Smooth muscle cell (in vitro differentiated cells): ENCODE measurements around the gene FBLN7. TPM values are rescaled to one million over a fixed set of nuclear protein-coding genes. Genes with fewer than 3 reads are reported as not detected.

Source experiments
- DNase-seq: peaks from one replicate; lab custom pipeline; 2025; ENCODE audit not compliant: unreplicated experiment; lab: John Stamatoyannopoulos, UW
- H2AFZ ChIP-seq: fragments of 200-600 bp; sonication (generic); 2 replicates; pipeline ENCODE4 v1.6.0; 2016; ENCODE audit warnings: antibody characterized with exemption, low read depth, mild to moderate bottlenecking
- H3F3A ChIP-seq: fragments of 200-600 bp; sonication (generic); 2 replicates; pipeline ENCODE4 v1.6.0; 2017; ENCODE audit warnings: antibody characterized with exemption, low read depth
- H3K27ac ChIP-seq: fragments of 200-600 bp; sonication (generic); 2 replicates; pipeline ENCODE4 v1.5.1; 2016; ENCODE audit warnings: low read depth, mild to moderate bottlenecking
- H3K27me3 ChIP-seq: fragments of 200-600 bp; sonication (generic); 2 replicates; pipeline ENCODE4 v1.6.1; 2016; ENCODE audit warnings: low read depth, mild to moderate bottlenecking
- H3K36me3 ChIP-seq: fragments of 200-600 bp; sonication (generic); 2 replicates; pipeline ENCODE4 v1.5.1; 2016; ENCODE audit warnings: low read depth
- H3K4me1 ChIP-seq: fragments of 200-600 bp; sonication (generic); 2 replicates; pipeline ENCODE4 v1.5.1; 2016; ENCODE audit warnings: low read depth
- H3K4me2 ChIP-seq: fragments of 200-600 bp; sonication (generic); 2 replicates; pipeline ENCODE4 v1.6.0; 2016; ENCODE audit warnings: mild to moderate bottlenecking
- H3K4me3 ChIP-seq: fragments of 200-600 bp; sonication (generic); 2 replicates; pipeline ENCODE4 v1.5.1; 2016; ENCODE audit warnings: mild to moderate bottlenecking
- H3K79me2 ChIP-seq: fragments of 200-600 bp; sonication (generic); 2 replicates; pipeline ENCODE4 v1.6.0; 2016; ENCODE audit warnings: low read depth, mild to moderate bottlenecking
- H3K9ac ChIP-seq: fragments of 200-600 bp; sonication (generic); 2 replicates; pipeline ENCODE4 v1.6.0; 2016; ENCODE audit warnings: low read depth
- H3K9me3 ChIP-seq: fragments of 200-600 bp; sonication (generic); replicated peaks from 2 replicates; pipeline ENCODE4 v1.5.1; 2016; ENCODE audit warnings: low read depth
- H4K20me1 ChIP-seq: fragments of 200-600 bp; sonication (generic); 2 replicates; pipeline ENCODE4 v1.6.0; 2016; ENCODE audit warnings: low read depth
- CTCF ChIP-seq: fragments of 200-600 bp; sonication (generic); IDR thresholded peaks from 2 replicates; pipeline ENCODE4 v1.5.1; 2017; ENCODE audit warnings: borderline replicate concordance, mild to moderate bottlenecking, antibody characterized with exemption; ENCODE audit not compliant: insufficient read depth, poor library complexity, severe bottlenecking
- WGBS: methylation state at CpG from one replicate; pipeline ENCODE4 v1.1.7; 2016; ENCODE audit warnings: low lambda C conversion rate; 5-methylcytosine and 5-hydroxymethylcytosine counted together
- polyA plus RNA-seq: library from polyadenylated mRNA; unstranded; fragments of >200 nt; fragmentation: Nextera tagmentation; extraction: Ambion mirVana; gene quantifications from 2 replicates; pipeline ENCODE4 v1.2.1, GENCODE V29; 2016
- total RNA-seq: library from RNA; depleted of rRNA; stranded (reverse); fragments of >200 nt; gene quantifications from 2 replicates; pipeline ENCODE4 v1.2.3, GENCODE V29; 2014

FBLN7 gene
- total and polyA plus RNA-seq, 2 experiments from 2014 or later: 1.1 to 2.7 TPM

- DNase-seq: no peak
- H3K27me3 ChIP-seq: peaks cover 8% of the 10 kb centered on the region
- H3K4me1 ChIP-seq: no peaks in the 10 kb centered on the region
- 84% methylated on average over 7 of the region's 7 CpGs for WGBS
- no peak overlapping the region for H3K27ac ChIP-seq
- TF ChIP-seq CTCF: no peak
- no peak overlapping the region for H3K9ac ChIP-seq
- H3K79me2 ChIP-seq: no peaks in the 10 kb centered on the region
- no peak overlapping the region for H2AFZ ChIP-seq
- no peaks in the 10 kb centered on the region for H3F3A ChIP-seq
- H3K36me3 ChIP-seq: no peaks in the 10 kb centered on the region
- H3K4me2 ChIP-seq: no peak overlapping the region
- no peaks in the 10 kb centered on the region for H4K20me1 ChIP-seq
- H3K4me3 ChIP-seq: no peak overlapping the region
- H3K9me3 ChIP-seq: no peaks in the 10 kb centered on the region
Observed at GRCh38 chr2:112175958-112176573, 37.9 kb downstream of the FBLN7 start.

GRCh38 chr2:112181571-112182290 is 43.5 kb downstream of the FBLN7 start:
- 62% methylated on average over 54 of the region's 54 CpGs for WGBS
- no peak overlapping the region for H2AFZ ChIP-seq
- no peak overlapping the region for H3K9ac ChIP-seq
- H3K27ac ChIP-seq: no peak overlapping the region
- peaks cover 25% of the 10 kb centered on the region for H3K27me3 ChIP-seq
- H3K9me3 ChIP-seq: no peaks in the 10 kb centered on the region
- no peaks in the 10 kb centered on the region for H3K4me1 ChIP-seq
- H3K4me3 ChIP-seq: no peak overlapping the region
- no peak for DNase-seq
- H3K79me2 ChIP-seq: no peaks in the 10 kb centered on the region
- no peaks in the 10 kb centered on the region for H3F3A ChIP-seq
- no peak for TF ChIP-seq CTCF
- H3K4me2 ChIP-seq: no peak overlapping the region
- no peaks in the 10 kb centered on the region for H3K36me3 ChIP-seq
- H4K20me1 ChIP-seq: no peaks in the 10 kb centered on the region

GRCh38 chr2:112182581-112183034 is 44.4 kb downstream of the FBLN7 start:
- Histone ChIP-seq H3K27me3 (peaks cover 25% of the 10 kb centered on the region), H3K4me1 (no peaks in the 10 kb centered on the region), H2AFZ (no peak overlapping the region), H3K4me3 (no peak overlapping the region), H4K20me1 (no peaks in the 10 kb centered on the region), H3K79me2 (no peaks in the 10 kb centered on the region), H3F3A (no peaks in the 10 kb centered on the region), H3K9ac (no peak overlapping the region), H3K4me2 (no peak overlapping the region), H3K27ac (no peak overlapping the region), H3K36me3 (no peaks in the 10 kb centered on the region), H3K9me3 (no peaks in the 10 kb centered on the region)
- TF ChIP-seq CTCF: no peak
- WGBS: 92% methylated on average over 17 of the region's 17 CpGs
- no peak for DNase-seq
